ENCODE measurements around the gene BCAR1. TPM values are rescaled to one million over a fixed set of nuclear protein-coding genes. Genes with fewer than 3 reads are reported as not detected.

BCAR1 gene
- total RNA-seq, 6 experiments from 2014 or later, result 29.2 to 108 (median 51.2) TPM

DNA sequence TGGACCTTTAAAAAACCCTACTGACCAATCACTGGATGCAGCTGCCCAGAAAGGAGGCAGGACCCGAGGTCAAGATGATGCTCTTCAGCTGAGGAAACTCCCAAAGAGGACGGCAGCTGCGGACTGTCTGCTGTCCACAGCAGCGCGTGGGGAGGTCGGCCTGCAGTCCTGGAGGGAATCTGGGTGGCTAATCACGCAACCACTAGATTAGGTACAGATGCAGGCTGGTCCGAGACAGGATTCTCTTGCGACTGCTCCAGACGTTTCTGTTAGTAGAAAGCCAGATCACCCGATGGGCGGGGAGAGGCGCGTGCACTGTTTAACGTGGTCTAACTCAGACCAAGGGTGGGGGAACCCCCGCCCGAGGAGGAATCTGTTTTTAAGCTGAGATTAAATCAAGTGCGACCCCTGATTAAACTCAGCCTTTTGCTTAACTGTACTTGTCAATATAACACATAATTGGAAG lies 53.3 kb downstream of the BCAR1 start:
- 26% methylated on average over 6 of the region's 18 CpGs for WGBS (ENCODE audit: insufficient coverage, low coverage, low lambda C conversion rate, missing lambda C conversion rate)
- intact Hi-C loops (cut with DNase I), result no loop called here

GRCh38 chr16:75197522-75198134 lies 53.8 kb downstream of the BCAR1 start:
- no peak for DNase-seq
- no peak overlapping the region for H3K27ac ChIP-seq
- intact Hi-C loops (cut with DNase I), result no loop called here

More for the DNA sequence above, 53.3 kb downstream of the BCAR1 start:
- ATAC-seq (no peak), DNase-seq (no peak)
- no peaks in the 10 kb centered on the region for H3K36me3 ChIP-seq
- H3K4me3 ChIP-seq, result no peak overlapping the region
- no peak overlapping the region for H3K27ac ChIP-seq
- H3K27me3 ChIP-seq, result no peaks in the 10 kb centered on the region
- H3K4me1 ChIP-seq, result no peaks in the 10 kb centered on the region
- TF ChIP-seq POLR2A (IDR thresholded peaks at IDR 0.05), result no peak
- TF ChIP-seq, protein P1, sequence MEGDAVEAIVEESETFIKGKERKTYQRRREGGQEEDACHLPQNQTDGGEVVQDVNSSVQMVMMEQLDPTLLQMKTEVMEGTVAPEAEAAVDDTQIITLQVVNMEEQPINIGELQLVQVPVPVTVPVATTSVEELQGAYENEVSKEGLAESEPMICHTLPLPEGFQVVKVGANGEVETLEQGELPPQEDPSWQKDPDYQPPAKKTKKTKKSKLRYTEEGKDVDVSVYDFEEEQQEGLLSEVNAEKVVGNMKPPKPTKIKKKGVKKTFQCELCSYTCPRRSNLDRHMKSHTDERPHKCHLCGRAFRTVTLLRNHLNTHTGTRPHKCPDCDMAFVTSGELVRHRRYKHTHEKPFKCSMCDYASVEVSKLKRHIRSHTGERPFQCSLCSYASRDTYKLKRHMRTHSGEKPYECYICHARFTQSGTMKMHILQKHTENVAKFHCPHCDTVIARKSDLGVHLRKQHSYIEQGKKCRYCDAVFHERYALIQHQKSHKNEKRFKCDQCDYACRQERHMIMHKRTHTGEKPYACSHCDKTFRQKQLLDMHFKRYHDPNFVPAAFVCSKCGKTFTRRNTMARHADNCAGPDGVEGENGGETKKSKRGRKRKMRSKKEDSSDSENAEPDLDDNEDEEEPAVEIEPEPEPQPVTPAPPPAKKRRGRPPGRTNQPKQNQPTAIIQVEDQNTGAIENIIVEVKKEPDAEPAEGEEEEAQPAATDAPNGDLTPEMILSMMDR (IDR thresholded peaks at IDR 0.05), result no peak
- no peaks in the 10 kb centered on the region for H3K9me3 ChIP-seq

DNA sequence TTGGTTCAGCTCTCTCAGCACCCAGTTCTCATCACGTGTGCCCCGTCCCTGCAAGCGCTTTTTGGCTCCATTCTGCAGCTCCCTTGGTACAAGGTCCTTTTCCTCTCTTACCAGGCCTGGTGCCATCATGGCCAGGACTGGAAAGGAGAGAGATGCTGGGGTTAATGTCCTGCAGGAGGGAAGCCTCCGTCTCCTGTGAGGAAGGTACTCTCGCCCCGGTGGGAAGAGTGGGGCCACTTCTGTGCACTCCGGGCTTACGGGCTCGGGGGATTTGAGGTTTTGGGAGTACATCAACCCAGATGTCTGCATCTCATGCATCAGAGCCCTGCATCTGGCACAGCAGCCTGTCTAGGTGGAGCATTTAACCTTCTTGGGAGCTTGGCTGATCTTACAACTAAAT lies 54.6 kb downstream of the BCAR1 start:
- ATAC-seq, result peak in 2 of 4 donors; percentile 10 to 50
- intact Hi-C loops (cut with DNase I), result no loop called here
- Histone ChIP-seq H3K36me3 (no peaks in the 10 kb centered on the region), H3K27ac (no peak overlapping the region), H3K27me3 (no peaks in the 10 kb centered on the region), H3K4me1 (no peaks in the 10 kb centered on the region), H3K9me3 (no peaks in the 10 kb centered on the region), H3K4me3 (no peak overlapping the region)
- DNase-seq, result no peak
- WGBS (ENCODE audit: insufficient coverage, low coverage, low lambda C conversion rate, missing lambda C conversion rate), result 29% methylated on average over 6 of the region's 9 CpGs
- no peak for TF ChIP-seq POLR2A (IDR thresholded peaks at IDR 0.05)
- TF ChIP-seq, protein P1 (IDR thresholded peaks at IDR 0.05), result no peak

More at GRCh38 chr16:75197522-75198134, 53.8 kb downstream of the BCAR1 start:
- no peak for TF ChIP-seq POLR2A (IDR thresholded peaks at IDR 0.05)
- TF ChIP-seq, protein P1 (IDR thresholded peaks at IDR 0.05), result no peak
- Histone ChIP-seq H3K4me3 (no peak overlapping the region), H3K9me3 (no peaks in the 10 kb centered on the region), H3K4me1 (no peaks in the 10 kb centered on the region), H3K36me3 (no peaks in the 10 kb centered on the region), H3K27me3 (no peaks in the 10 kb centered on the region)
- WGBS (ENCODE audit: insufficient coverage, low coverage, low lambda C conversion rate, missing lambda C conversion rate), result 41% methylated on average over 12 of the region's 14 CpGs
- no peak for ATAC-seq

- Histone ChIP-seq H3K27me3 (no peaks in the 10 kb centered on the region), H3K9me3 (no peaks in the 10 kb centered on the region), H3K27ac (no peak overlapping the region), H3K36me3 (no peaks in the 10 kb centered on the region), H3K4me1 (no peaks in the 10 kb centered on the region), H3K4me3 (no peak overlapping the region)
- intact Hi-C loops (cut with DNase I), result no loop called here
- ATAC-seq (no peak), DNase-seq (peak in 1 of 3 donors; percentile 27)
- no peak for TF ChIP-seq POLR2A (IDR thresholded peaks at IDR 0.05)
- TF ChIP-seq, protein P1 (IDR thresholded peaks at IDR 0.05), result no peak
- 61% methylated on average over 9 of the region's 24 CpGs for WGBS (ENCODE audit: insufficient coverage, low coverage, low lambda C conversion rate, missing lambda C conversion rate)
Measured at GRCh38 chr16:75195811-75196790, 55.3 kb downstream of the BCAR1 start.
